Aortic smooth muscle cell (primary cell): ENCODE measurements around the gene ING3. TPM values are rescaled to one million over a fixed set of nuclear protein-coding genes. Genes with fewer than 3 reads are reported as not detected.

ENCODE experiments used
- total RNA-seq: library from RNA; depleted of rRNA; stranded (reverse); fragments of >200 nt; gene quantifications from 2 replicates; pipeline ENCODE4 v1.2.3, GENCODE V29; 2014

Gene ING3
- total RNA-seq = 11.2 and 15.4 TPM in 2 replicates

DNA sequence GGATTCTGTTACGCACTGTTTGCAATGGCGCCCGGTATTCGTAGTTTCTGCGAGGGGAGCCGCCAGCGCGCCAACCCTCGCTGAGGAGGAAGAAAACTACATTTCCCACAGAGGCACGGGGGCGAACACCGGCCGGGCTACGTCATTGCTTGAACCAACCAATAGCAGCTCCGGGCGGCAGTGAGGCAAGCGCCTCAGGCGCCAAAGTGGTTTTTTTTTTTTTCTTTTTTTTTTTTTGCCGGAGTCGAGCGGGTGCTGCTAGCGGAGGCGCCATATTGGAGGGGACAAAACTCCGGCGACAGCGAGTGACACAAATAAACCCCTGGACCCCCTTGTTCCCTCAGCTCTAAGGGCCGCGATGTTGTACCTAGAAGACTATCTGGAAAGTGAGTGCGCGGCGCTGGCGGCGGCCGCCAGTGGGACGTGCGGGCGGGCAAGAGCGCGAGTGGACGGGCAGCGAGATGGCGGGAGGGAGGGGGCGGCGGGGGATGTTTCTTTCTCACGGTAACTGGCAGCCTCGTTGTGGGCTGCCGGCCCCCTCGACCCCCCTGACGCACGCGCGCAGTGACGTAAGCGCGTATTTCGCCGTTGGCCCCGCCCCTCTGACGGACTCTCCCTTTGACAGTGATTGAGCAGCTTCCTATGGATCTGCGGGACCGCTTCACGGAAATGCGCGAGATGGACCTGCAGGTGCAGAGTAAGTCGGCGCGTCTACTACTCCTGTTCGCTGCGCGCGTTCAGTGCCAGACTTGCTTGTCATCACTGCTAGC, at the start of gene ING3:
Gene ING3 (plus strand): TSS at position 239 of the 770 bp plus-strand sequence. CDS start 120 bp downstream, at position 359.

GRCh38 chr7:120988591-120989256, 38.1 kb downstream of the ING3 start, which contains the start of gene CPED1:
CPED1 (plus strand) TSS chr7:120988711; CDS start chr7:120989622, 911 bp downstream.

Other genes starting within 250 kb of the ING3 start
- gene TSPAN12, start 92.6 kb upstream of the ING3 start, total RNA-seq = 2.2 and 4.0 TPM in 2 replicates
- 94.2 and 162 TPM in 2 replicates for gene CPED1, start 37.9 kb downstream of the ING3 start, total RNA-seq